HUDEP-2 (cell line): ENCODE measurements around the gene CLIC4.
"Not testable (repeated sequence)": the region's sequence is repeated elsewhere in the genome, so short reads cannot be mapped to it uniquely, and the experiment has no call there.

ENCODE experiments used
- DNase-seq, 76 experiments: peaks; one replicate each; lab custom pipeline; 2025; ENCODE audit not compliant: unreplicated experiment in 76 of 76; lab: John Stamatoyannopoulos, UW

CLIC4 gene

DNA sequence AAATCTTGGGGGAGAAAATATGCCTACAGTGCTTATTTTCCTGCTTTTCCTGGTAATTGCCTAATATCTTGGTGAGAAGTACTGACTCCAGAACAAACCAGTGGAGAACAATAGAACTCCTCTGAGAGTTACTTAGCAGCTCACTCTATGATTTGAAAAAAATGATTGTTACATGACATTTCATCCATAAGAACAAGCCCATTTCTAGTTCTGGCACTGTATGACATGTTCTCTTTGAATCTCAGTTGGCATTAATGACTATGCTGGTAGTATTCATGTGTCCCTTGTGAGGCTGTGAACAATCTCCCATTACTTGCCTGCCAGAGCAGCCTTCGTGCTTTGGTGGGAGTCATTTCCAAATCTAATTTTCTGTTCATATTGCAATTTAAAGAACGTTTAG is 58.0 kb downstream of the CLIC4 start:
- DNase-seq: no peak

DNA sequence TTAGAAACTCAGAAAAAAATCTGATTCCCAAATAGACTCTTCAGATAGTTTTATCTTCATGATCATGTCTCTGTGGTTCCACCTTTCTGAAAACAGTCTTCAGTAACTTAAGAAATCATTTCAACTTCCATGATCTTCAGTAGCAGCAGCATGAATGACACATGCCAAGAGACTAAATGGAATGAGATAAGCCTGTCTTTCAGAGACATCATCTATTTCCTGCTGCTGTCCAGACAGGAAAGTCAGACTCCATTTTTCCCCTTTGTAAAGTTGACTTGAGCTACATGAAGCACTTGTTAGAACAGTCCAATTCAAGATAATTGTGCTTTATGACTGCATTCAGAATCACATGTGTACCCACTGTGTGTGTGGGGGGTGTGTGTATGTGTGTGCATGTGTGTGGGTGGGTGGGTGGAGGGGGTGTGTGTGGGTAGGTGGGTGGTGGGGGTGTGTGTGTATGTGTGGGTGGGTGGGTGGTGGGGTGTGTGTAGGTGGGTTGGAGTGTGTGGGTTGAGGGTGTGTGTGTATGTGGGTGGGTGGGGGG is 58.8 kb downstream of the CLIC4 start:
- peak in 2 of 76 experiments; percentile 2 to 9 for DNase-seq

DNA sequence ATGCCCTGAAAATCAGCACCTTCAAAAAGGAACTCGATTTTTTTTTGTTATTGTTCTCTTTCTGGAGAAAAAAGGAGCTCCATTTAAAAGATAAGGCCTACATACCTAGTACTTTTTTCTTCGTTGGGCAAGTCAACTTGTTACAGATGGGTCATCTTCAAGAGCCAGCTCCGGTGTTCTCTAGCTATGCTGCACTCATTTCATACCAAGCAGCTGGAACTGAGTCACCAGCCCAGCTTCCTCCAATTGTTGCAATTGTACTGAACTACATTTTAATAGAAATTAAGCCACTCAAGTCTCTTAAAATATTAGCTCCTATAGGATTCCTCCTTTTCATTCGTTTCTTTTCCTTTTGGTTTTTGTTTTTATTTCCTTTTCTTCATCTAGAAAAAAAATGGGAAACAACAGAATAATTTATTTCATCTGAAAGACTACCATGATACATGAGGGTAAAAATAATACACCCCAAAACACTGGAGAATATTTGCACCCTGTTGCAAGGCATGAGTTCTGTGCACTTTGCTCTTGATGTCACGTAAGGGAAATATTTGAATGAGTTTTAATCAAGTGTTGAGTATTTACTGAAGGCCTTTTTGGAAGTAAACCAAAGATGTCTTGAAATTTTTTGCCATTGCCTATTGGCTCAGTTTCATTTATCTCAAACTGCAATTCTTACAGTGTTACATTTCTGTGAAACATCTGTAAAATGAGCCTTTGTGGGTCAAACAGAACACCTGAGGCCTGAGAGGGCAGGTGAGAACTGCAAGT is 60.5 kb downstream of the CLIC4 start:
- DNase-seq: no peak

DNA sequence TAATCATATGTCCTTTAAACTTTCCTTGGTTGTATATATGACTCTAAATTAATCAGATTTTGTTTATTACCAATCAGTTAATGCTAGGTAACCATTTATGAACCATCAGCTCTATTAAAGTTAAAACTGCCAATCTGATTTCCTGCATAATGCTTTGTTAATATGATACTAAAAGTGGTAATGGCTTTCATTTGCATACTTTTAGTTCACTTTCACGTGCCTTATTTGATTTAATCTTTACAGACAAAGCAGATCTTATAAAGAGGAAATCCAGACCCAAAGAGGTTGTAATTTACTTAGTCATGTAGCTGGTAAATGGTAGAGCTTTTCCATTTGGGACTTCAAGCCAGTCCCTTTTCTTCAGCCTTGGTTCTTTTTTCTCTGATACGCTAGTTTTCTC is 61.3 kb downstream of the CLIC4 start:
- no peak for DNase-seq

GRCh38 chr1:24811494-24811893 is 66.2 kb downstream of the CLIC4 start:
- not testable (repeated sequence) for DNase-seq

- DNase-seq: not testable (repeated sequence)
Measured at GRCh38 chr1:24820221-24820620, 75.0 kb downstream of the CLIC4 start.

- DNase-seq: no peak
Measured at GRCh38 chr1:24822887-24823286, 77.6 kb downstream of the CLIC4 start.

DNA sequence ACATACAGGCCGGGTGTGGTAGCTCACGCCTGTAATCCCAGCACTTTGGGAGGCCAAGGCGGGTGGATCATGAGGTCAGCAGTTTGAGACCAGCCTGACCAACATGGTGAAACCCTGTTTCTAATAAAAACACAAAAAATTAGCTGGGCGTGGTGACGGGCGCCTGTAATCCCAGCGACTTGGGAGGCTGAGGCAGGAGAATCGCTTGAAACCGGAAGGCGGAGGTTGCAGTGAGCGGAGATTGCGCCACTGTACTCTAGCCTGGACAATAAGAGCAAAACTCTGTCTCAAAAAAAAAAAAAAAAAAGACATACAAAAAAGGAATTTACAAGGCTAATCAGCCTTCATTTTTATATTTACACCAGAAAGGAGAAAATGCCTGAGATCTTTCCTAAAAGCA is 78.2 kb downstream of the CLIC4 start:
- DNase-seq: not testable (repeated sequence)

- DNase-seq: no peak
Measured at GRCh38 chr1:24825174-24825573, 79.9 kb downstream of the CLIC4 start.

GRCh38 chr1:24826510-24826909 is 81.3 kb downstream of the CLIC4 start:
- DNase-seq: no peak

DNA sequence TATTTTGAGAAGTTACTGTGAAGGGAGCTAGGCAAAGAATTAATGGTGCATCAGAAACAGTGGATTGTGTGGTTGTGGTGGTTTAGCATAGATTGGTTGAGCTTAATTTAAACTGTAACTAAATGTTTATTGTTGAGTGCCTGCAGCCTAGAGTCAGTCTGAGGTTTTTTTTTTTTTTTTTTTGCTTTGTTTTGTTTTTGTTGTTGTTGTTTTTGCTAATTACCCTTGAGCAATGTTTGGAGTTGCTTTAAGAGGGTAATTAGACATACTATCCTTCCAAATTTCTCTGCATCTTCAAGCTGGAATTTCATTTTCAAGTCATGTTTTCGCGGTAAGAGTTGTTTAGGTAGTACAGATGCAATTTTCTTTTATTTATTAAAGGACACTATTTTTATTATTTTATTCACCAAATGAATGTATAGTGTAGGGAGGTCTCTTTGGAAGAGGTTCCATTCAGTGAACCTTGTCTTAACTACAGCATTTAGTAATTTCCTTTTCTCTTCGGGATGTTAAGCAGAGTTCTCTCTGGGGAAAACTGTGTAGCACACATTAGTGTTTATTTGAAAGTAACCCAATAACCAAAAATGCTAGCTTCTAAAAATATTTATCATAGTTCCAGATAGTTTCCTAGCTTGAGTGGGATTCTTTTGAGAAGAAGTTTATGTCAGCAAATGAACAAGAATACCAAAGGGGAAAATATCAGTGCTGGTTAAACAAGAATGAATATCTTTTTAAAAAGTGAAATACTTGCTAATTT is 82.3 kb downstream of the CLIC4 start:
- peak in 1 of 76 experiments; percentile 1 for DNase-seq

DNA sequence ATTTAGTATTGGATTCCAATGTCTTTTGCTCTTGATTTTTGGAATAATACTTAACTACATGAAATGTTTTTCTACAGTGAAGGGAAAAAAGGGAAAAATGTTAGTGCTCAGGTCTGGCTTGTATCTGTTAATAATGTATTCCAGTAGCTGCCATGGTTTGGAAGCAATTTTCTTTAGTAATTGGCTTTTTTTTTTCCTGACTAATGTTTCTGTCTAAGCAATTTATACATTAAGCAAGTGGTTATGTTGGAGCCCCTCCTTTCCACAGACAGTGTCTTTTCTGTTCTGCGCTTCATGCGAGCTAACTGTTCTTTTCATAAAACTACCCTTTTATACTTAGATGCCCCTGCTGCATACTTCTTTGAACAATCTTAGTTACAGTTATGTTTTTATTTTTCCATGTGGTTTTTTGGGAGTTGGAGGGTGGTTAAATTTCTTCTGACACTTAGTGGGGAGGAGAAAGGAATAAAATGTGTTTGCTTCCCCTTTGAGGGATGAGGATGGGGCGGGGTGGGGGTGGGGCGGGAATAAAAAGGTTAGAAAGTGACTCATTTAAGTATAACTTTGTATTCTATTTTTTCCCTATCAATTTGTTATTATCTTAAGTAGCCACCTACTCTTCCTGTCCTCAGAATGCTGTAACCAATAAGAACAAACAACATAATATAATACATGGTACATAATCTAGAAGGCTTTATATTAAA is 83.1 kb downstream of the CLIC4 start:
- no peak for DNase-seq

GRCh38 chr1:24828887-24829192 is 83.6 kb downstream of the CLIC4 start:
- DNase-seq: no peak

- DNase-seq: peak in 29 of 76 experiments; percentile 2 to 58 (median 23)
Measured at GRCh38 chr1:24830680-24831272, 85.5 kb downstream of the CLIC4 start.

DNA sequence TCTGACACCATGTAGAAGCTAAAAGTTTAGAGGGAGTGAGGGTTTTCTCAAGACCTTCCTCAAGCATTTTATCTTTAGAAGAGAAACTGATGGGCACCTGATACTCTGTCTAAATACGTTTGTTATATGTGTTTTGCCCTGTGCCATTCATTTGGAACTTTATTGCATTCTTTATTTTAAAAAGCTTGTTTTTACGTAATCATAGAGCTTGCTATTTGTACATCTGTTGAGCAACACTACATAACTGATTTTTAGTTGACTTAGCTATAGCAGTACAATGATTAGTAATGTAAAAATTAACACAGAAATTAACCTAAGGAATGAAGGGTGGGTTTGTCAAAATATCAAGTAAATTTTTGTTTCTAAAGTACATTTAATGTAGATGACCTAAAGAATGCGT is 96.3 kb downstream of the CLIC4 start:
- DNase-seq: no peak

GRCh38 chr1:24846671-24847070 is 101.4 kb downstream of the CLIC4 start:
- DNase-seq: no peak

- peak; percentile 30 to 94 (median 90) for DNase-seq
Measured at GRCh38 chr1:24847995-24848881, 103.0 kb downstream of the CLIC4 start.

- DNase-seq: peak in 25 of 76 experiments; percentile 2 to 48 (median 12)
Measured at GRCh38 chr1:24849672-24850295, 104.5 kb downstream of the CLIC4 start.

DNA sequence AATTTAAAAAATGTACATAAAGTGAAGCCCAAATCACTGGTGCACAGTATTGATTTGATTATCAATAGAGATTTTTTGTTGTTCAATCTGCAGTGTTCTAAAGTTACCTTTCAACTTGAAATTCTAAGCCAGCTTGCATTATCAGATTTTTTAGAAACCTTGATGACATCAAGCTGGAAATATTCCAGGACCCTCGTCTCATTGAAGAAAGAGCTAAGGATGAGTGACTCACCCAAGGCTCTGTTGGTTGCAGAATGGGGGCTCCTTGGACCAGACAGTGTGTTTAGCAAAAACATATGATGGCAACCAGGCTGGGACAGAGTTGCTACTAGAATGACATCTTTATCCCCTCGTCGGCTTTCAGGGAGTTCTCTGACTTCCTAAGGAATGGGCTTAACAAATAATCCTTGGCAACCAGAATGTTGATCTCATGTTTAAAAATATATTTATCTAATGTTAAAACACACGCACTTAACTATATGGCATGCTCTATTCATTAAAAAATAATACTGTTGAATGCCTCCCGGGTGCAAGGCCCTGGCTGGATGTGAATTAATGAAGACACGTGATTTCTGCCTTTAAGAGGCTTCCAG is 105.2 kb downstream of the CLIC4 start:
- DNase-seq: no peak
